Calu3 (cell line): Measurements from ENCODE around the gene PLLP. TPM values are rescaled to one million over a fixed set of nuclear protein-coding genes. Genes with fewer than 3 reads are reported as not detected.

Source experiments
- BruUV-seq: library from RNA; stranded (reverse); fragments of 400-500 nt; replicated peaks from 2 replicates; lab custom pipeline; 2021; lab: Mats Ljungman, UMichigan
- CTCF ChIA-PET: fragments of 300-600 bp; sonication (Branson Sonifier 250); formaldehyde crosslinking; loops from one replicate; lab custom pipeline; 2022; ENCODE audit warnings: antibody characterized with exemption; lab: Charles Lee
- DNase-seq: peaks from one replicate; pipeline ENCODE4 v3.0.0; 2022
- H3K27ac Mint-ChIP-seq: one replicate; pipeline ENCODE4 v1.8.0; 2022; ENCODE audit warnings: mixed read lengths; ENCODE audit not compliant: unreplicated experiment
- H3K27me3 Mint-ChIP-seq: one replicate; pipeline ENCODE4 v1.8.0; 2022; ENCODE audit warnings: mixed read lengths; ENCODE audit not compliant: unreplicated experiment
- H3K36me3 Mint-ChIP-seq: one replicate; pipeline ENCODE4 v1.8.0; 2022; ENCODE audit warnings: mild to moderate bottlenecking, moderate library complexity, mixed read lengths; ENCODE audit not compliant: insufficient read depth, unreplicated experiment
- H3K4me1 Mint-ChIP-seq: one replicate; pipeline ENCODE4 v1.8.0; 2022; ENCODE audit warnings: mild to moderate bottlenecking, low read depth, mixed read lengths; ENCODE audit not compliant: unreplicated experiment
- H3K4me3 Mint-ChIP-seq: one replicate; pipeline ENCODE4 v1.8.0; 2022; ENCODE audit warnings: mild to moderate bottlenecking, low read depth, moderate library complexity, mixed read lengths; ENCODE audit not compliant: unreplicated experiment
- H3K9me3 Mint-ChIP-seq: one replicate; pipeline ENCODE4 v1.8.0; 2022; ENCODE audit warnings: low read depth, mixed read lengths; ENCODE audit not compliant: unreplicated experiment
- intact Hi-C: fragments of 100-400 bp; cut with micrococcal nuclease; formaldehyde crosslinking; loops from one replicate; pipeline ENCODE4 v1.10.0; 2022; ENCODE audit not compliant: unreplicated experiment
- total RNA-seq: library from RNA; stranded (reverse); gene quantifications from 2 replicates; pipeline ENCODE4 v1.2.3, GENCODE V29; 2022
- TF ChIP-seq, protein P1 (sequence below): fragments of 200-600 bp; IDR thresholded peaks from one replicate; pipeline ENCODE4 v1.8.0; 2022; ENCODE audit warnings: antibody characterized with exemption; ENCODE audit not compliant: unreplicated experiment

Gene PLLP
- total RNA-seq, 1 experiment from 2014 or later, result 38.3 TPM

GRCh38 chr16:57238682-57239081 is 45.8 kb downstream of the PLLP start:
- no peak overlapping the region for H3K27ac Mint-ChIP-seq
- peaks cover 30% of the 10 kb centered on the region for H3K36me3 Mint-ChIP-seq
- no peaks in the 10 kb centered on the region for H3K9me3 Mint-ChIP-seq
- TF ChIP-seq, protein P1, sequence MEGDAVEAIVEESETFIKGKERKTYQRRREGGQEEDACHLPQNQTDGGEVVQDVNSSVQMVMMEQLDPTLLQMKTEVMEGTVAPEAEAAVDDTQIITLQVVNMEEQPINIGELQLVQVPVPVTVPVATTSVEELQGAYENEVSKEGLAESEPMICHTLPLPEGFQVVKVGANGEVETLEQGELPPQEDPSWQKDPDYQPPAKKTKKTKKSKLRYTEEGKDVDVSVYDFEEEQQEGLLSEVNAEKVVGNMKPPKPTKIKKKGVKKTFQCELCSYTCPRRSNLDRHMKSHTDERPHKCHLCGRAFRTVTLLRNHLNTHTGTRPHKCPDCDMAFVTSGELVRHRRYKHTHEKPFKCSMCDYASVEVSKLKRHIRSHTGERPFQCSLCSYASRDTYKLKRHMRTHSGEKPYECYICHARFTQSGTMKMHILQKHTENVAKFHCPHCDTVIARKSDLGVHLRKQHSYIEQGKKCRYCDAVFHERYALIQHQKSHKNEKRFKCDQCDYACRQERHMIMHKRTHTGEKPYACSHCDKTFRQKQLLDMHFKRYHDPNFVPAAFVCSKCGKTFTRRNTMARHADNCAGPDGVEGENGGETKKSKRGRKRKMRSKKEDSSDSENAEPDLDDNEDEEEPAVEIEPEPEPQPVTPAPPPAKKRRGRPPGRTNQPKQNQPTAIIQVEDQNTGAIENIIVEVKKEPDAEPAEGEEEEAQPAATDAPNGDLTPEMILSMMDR, result no peak
- no peak for DNase-seq
- intact Hi-C loops, result no loop called here
- CTCF ChIA-PET, result no interaction called here
- H3K4me1 Mint-ChIP-seq, result no peaks in the 10 kb centered on the region
- H3K27me3 Mint-ChIP-seq, result no peaks in the 10 kb centered on the region
- no TSS peak for BruUV-seq
- H3K4me3 Mint-ChIP-seq, result no peak overlapping the region

GRCh38 chr16:57236022-57236350 is 48.5 kb downstream of the PLLP start:
- CTCF ChIA-PET, result no interaction called here
- BruUV-seq, result no TSS peak
- intact Hi-C loops, result loop anchor here (2.0 kb wide), 1 partner anchor 15 kb away; no protein-coding TSS in a partner anchor
- Mint-ChIP-seq H3K36me3 (peaks cover 44% of the 10 kb centered on the region), H3K4me3 (no peak overlapping the region), H3K27ac (no peak overlapping the region), H3K9me3 (no peaks in the 10 kb centered on the region), H3K27me3 (no peaks in the 10 kb centered on the region), H3K4me1 (no peaks in the 10 kb centered on the region)
- TF ChIP-seq, protein P1, result no peak
- DNase-seq, result no peak

- CTCF ChIA-PET, result interaction anchor here (0.8 kb wide), 1 partner anchor 38 kb away, joined by 3 read pairs; no protein-coding TSS in a partner anchor
- no peak overlapping the region for H3K4me3 Mint-ChIP-seq
- no TSS peak for BruUV-seq
- no peak overlapping the region for H3K27ac Mint-ChIP-seq
- DNase-seq, result no peak
- H3K9me3 Mint-ChIP-seq, result no peaks in the 10 kb centered on the region
- intact Hi-C loops, result loop anchor here (2.0 kb wide), 1 partner anchor 15 kb away; no protein-coding TSS in a partner anchor
- TF ChIP-seq, protein P1, result no peak
- H3K36me3 Mint-ChIP-seq, result peaks cover 49% of the 10 kb centered on the region
- H3K27me3 Mint-ChIP-seq, result no peaks in the 10 kb centered on the region
- H3K4me1 Mint-ChIP-seq, result no peaks in the 10 kb centered on the region
These were observed 49.1 kb downstream of the PLLP start for GRCh38 chr16:57235128-57236021.

DNA sequence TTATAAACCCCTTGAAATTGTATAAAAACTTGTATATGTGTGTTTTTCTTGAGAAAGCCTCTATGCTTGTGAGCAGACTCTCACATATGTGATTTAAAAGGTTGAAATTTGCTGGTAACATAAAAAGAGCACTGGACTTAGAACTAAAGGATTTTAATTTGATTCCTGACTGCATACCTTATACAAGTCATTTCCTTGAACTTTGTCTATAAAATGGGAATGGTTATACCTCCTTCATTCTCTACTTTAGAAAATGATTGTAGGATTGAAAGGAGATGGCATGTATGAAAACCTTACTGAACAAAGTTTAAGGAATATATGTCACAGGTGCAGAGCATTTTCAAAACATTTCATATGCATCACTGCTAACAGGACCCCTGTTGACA is 49.8 kb downstream of the PLLP start:
- TF ChIP-seq, protein P1, result no peak
- Mint-ChIP-seq H3K27ac (no peak overlapping the region), H3K36me3 (peaks cover 49% of the 10 kb centered on the region), H3K27me3 (no peaks in the 10 kb centered on the region), H3K9me3 (no peaks in the 10 kb centered on the region), H3K4me1 (no peaks in the 10 kb centered on the region), H3K4me3 (no peak overlapping the region)
- intact Hi-C loops, result no loop called here
- CTCF ChIA-PET, result no interaction called here
- BruUV-seq, result no TSS peak
- no peak for DNase-seq
